NCI-H2196 (cell line): ENCODE data around the gene GUK1.
"Not testable (repeated sequence)": the region's sequence is repeated elsewhere in the genome, so short reads cannot be mapped to it uniquely, and the experiment has no call there.

Source experiments
- DNase-seq: peaks from one replicate; lab custom pipeline; 2025; ENCODE audit not compliant: unreplicated experiment; lab: John Stamatoyannopoulos, UW

GUK1 gene

DNA sequence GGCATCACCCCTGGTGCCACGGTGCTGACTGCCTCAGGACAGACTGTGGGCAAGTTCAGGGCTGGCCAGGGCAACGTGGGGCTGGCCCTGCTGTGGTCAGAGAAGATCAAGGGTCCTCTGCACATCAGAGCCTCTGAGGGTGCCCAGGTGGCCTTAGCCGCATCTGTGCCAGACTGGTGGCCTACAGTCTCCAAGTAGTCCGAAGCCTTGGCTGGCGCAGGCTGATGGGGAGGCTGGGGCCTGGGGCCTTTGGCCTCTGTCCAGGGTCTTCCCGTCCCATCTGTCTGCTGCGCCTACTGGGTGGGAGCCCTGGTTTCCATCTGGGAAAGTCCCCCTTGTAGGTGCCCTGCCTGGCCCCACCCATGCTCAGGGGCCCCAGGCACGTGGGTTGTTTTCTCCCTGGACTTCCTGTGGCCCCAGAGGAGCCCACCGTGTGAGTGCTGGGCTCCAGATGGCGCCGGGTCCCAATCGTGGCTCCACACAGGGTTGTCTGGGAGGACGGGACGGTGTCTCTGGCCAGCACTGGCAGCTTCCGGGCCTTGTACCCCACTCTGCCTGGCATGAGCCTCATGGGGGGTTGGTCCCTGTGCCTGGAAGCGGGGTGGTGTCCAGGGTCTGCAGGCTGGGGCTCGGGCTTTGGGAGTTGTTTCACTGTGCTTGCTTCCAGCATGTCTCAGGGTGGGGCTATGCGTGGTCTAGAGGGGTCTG is 35.4 kb downstream of the GUK1 start:
- no peak for DNase-seq

DNA sequence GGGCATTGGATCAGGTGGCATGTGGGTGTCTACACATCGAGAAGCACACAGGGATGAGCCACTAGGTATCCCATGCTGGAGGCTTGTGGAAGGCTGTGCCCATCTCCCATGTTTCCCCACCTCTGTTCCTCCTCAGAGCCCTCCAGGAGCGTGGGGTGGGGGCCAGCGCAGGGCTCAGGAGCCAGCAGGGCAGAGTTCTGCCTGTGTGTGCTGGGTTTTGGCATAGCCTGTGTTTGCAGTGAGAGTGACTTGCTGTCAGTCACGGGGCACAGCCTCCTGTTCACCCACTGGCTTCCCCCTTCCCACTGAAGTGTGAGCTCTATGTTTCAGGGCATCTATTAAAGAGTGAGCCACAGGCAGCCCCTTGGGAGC is 35.9 kb downstream of the GUK1 start:
- no peak for DNase-seq

DNA sequence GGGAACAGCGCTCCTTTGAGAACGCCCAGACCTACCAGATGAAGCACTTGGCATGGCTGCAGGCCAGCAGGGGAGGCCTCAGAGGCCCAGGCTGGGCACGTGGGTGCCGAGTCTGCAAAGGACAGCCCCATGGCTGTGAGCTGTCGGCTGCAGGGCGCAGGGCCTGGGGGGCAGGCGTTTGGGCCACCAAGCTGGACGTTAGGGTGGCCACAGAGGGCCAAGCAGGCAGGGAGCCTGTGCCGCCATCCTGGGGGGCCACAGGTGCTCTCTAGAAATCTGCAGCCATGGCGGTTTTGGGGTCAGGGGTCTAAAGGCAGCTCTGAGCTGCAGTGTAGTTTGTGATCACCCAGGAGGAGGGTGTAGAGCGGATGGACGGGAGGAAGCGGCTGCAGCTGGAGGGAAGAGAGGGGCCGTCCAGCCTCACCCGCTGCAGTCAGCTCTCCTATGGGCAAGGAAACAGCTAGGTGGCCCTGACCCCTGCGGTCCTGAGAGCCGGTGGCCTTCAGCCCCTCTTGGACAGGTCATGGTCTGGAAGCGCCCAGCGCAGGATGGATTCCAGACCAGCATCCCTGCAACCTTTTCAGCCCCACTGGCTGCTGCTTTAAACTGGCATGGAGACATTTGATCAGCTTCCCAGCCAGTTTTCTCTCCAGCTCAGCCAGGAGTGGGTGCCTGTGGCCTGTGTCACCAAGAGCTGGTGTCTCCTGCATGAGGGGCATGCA is 36.5 kb downstream of the GUK1 start:
- no peak for DNase-seq

DNA sequence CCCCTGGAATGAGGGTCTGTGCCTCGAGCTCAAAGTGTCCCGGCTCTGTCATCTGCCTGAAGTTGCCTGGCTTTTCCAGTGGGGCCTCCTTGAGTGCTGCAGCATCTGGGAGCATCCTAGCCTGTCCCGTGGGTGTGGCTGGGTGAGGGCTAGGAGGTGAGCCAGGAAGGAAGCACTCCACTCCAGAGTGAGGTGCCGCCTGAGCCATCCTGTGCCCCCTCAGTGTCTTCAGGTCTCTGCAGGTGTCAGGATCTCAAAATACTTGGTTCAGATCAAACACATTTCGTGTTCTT is 37.0 kb downstream of the GUK1 start:
- DNase-seq: no peak

DNA sequence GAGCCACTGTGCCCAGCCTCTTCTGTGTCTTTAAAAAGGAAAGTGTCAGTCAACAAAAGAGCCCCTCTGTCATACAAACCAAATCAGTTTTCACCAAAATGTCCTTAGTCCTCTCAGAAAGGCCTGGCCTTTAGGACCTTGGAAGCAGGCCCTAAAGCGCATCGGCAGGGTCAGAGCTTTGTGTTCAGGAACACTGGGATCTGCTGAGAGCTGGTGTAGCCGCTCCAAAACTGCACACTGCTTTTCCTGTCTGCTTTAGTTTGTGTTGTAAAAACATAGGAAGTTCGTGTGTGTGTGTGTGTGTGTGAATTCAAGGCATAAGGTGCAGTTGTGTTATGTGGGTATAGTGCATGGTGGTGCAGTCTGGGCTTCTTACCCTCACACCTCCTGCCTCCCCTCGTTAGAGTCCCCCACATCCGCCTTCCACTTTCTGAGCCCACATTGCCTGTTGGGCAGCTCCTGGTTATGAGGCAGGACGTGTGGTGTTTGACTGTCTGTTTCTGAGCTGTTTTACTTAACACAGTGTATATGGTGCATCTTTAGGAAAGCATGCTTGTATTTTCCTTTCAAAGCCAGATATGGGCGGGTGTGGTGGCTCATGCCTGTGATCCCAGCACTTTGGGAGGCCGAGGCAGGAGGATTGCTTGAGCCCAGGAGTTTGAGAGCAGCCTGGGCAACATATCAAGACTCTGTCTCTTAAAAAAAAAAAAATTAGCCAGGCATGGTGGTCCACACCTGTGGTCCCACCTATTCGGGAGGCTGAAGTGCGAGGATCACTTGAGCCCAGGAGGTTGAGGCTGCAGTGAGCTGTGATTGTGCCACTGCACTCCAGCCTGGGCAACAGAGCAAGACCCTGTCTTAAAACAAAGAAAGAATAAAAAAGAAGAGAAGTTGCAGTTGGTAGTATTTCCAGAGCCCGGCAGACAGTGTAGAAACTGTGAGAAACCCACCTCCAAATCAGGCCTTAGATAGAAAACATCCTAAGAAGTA is 37.9 kb downstream of the GUK1 start:
- no peak for DNase-seq

DNA sequence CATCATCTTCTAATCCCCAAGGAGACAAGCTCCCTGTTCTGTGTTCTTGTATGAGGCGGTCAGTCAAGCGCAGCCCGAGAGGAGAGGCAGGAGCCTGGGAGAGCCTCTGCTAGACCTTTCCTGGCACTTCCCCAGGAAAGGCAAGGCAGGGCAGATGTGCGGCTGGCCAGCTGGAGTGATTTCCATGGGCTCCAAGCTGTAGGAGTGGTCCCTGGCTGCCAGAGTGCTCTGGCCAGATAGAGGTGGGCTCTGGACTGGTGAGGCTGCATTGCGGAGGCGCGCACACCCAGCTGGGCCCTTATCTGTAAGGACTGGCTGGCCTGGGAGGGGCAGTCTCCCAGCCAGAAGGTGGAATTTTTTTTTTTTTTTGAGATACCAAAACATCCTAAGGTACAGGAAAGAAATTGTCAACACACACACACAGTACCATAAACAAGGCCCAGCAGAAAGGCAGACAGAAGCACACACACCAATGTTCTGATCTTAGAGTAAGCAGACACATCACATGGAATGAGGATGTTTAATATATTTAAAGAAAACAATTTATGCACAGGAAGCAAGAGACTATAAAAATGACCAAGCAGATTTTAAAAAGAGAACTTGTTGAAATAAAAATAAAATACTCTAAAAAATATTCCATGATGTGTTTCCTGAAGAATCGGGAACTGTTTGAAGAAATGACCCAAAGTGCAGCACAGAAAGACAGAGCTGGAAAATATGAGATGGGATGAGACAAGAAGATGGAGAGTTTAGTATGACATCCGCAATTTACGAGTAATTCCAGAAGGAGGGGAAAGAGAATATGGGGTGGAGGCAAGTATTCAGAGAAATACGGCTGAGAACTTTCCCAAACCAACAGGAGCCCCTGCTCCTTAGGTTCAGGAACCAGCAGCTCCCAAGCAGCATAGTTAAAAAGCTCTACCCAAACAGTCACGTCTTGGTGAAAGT is 38.9 kb downstream of the GUK1 start:
- no peak for DNase-seq

DNA sequence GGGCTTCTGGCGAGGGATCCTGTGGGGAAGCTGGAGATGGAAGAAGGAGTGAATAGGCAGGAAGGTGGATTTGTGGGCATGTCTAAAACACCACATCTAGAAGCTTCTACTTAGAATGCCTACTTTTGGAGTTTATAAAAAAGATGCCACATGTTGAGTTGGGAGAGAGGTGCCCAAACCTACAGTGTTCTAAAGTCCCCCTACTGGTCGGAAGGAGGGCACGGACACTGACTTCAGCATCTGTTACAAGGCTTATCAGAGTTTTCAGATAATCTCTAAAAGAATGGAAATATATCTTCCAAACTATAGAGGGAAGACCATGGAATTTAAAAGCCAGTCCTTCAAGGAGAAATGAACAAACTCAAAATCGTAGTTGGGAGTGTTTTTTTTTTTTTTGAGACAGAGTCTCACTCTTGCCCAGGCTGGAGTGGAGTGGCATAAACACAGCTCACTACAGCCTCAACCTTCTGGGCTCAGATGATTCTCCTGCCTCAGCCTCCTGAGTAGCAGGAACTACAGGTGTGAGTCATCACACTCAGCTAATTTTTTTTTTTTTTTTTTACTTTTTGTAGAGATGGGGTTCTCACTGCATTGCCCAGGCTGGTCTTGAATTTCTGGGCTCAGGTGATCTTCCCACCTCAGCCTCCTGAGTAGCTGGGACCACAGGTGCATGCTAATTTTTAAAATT is 40.3 kb downstream of the GUK1 start:
- no peak for DNase-seq

DNA sequence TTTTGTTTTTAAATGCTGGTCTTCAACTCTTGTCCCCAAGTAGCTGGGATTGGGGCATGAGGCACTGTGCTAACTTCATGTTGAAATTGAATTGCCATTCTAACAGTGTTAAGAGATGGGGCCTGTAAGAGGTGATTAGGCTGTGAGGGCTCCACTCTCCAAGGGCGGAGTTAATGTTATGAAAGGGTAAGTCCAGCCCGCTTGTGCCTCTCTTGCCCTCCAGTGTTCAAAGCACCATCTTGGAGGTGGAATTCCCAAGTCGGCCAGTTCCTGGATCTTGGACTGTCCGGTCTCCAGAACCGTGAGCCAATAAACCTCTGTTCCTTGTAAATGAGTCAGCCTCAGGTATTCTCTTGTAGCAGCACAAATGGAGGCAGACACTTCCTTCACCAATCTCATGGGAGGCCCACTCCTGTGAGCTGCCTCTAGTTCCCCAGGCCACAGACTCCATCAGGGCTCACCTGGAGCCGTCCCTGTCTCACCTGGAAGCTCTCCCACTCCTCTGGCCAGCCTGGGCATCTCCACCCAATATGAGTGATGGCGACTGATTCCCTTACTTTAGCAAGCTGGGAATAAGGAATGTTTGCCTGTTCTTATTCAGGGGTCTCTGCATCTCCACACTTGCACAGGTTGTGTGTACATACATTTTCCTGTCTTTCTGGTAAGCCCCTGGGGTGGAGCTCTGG is 41.0 kb downstream of the GUK1 start:
- DNase-seq: no peak

DNA sequence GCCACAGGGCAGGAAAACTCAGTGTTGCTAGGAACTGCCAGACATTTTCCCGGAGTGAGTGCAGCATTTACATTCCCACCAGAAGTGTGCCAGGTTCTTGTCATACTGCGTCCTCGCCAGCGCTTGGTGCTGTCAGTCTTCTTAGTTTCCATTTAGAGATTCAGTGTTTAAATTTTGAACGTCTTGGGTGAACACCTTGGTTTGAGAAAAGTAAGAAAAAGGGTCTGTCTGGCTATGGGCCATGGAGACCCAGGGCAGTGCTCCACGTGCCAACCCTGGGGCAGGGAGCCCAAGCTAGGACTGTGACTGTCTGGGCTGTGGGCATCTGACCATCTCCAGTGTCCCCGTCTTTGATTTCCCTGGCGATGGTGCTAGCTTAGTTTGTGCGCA is 41.6 kb downstream of the GUK1 start:
- DNase-seq: no peak

DNA sequence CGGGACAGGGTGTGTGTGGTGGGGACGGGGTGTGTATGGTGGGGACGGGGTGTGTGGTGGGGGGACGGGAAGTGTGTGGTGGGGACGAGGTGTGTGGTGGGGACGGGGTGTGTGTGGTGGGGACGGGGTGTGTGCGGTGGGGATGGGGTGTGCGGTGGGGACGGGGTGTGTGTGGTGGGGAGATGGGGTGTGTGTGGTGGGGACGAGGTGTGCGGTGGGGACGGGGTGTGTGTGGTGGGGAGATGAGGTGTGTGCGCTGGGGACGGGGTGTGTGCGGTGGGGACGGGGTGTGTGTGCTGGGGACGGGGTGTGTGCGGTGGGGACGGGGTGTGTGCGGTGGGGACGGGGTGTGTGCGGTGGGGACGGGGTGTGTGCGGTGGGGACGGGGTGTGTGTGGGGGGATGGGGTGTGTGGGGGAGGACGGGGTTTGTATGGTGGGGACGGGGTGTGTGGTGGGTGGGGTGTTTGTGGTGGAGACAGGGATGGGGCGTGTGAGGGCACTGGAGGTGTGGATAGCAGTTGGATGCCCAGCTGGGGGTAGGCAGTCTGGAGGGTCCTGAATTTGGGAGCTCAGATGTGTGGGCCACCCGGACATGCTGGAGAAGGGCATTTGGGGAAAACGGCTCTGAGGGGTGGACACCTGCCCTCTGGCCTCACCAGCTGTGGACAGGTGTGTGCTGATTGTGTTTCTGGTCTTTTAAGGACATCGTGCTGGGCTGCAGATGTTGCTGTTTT is 42.4 kb downstream of the GUK1 start:
- no peak for DNase-seq

DNA sequence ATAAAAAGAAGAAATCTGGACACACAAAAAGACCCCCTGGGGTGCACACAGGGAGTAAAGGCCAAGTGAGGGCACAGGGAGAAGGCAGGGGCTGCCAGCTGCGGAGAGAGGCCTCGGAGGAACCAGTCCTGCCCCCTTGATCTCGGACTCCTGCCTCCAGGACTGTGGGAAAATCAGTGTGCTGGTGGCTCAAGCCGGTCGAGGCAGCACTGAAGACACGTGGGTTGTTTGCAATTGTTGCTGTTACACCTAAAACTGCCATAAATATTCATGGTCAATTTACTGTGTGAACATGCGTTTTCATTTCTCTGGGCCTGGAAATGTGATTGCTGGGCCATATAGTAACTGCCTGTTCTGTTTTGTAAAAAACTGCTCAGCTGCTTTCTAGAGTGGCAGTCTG is 44.1 kb downstream of the GUK1 start:
- no peak for DNase-seq

DNA sequence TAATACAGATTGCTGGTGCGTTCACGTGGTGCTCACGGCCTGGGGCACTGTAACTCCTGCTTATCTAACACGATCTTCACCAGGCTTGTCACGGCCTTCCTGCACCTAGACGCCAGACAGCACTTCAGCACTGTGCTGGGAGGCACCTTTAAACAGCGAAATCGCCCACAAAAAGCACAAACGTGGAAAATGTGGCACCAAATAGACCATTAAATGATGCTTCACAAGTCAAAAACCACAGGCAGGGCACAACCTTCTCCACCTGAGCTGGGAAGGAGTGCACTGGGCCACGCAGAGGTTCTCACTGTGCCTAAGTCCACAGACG is 45.5 kb downstream of the GUK1 start:
- DNase-seq: no peak

DNA sequence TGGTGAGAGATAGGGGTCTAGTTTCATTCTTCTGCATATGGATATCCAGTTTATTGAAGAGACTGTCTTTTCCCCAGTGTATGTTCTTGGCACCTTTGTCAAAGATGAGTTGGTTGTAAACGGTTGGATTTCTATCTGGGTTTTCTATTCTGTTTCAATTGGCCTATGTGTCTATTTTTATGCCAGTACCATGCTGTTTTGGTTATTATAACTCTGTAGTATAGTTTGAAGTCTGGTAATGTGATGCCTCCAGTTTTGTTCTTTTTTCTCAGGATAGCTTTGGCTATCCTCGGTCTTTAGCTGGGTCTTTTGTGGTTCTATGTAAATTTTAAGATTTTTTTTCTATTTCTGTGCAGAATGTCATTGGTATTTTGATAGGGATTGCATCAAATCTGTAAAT is 48.2 kb downstream of the GUK1 start:
- DNase-seq: not testable (repeated sequence)

DNA sequence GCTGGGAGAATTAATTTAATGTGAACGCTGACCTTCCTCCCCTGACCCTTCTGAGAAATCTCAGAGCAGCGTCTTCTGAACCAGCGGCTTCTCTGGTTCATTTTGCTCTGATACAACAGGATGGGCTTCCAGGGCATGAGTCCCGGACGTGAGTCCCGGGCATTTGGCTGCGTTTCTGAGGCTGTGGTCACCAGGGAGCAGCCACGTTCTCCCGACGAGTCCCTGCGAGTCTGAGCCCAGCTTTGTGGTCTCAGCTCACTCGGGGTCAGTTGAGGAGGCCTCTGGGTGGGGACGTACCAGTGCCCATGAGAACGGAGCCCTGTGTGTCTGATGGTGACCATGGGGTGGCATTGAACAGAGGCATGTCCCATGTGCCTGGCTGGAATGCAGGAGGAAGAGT is 50.1 kb downstream of the GUK1 start:
- no peak for DNase-seq

DNA sequence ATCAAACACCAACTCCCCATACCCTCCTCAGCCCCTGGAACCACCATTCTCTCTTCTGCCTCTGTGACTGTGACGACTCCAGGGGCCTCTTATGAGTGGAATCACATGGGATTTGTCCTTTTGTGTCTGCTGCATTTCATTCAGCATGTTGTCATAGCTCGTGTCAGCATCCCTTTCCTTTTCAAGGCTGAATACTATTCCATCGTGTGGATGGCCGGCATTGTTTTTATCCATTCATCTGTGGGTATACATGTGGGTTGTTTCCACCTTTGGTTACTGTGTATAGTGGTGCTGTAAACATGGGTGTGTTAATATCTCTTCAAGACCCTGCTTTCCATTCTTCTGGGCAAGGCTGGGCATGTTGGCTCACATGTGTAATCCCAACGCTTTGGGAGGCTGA is 50.7 kb downstream of the GUK1 start:
- no peak for DNase-seq

DNA sequence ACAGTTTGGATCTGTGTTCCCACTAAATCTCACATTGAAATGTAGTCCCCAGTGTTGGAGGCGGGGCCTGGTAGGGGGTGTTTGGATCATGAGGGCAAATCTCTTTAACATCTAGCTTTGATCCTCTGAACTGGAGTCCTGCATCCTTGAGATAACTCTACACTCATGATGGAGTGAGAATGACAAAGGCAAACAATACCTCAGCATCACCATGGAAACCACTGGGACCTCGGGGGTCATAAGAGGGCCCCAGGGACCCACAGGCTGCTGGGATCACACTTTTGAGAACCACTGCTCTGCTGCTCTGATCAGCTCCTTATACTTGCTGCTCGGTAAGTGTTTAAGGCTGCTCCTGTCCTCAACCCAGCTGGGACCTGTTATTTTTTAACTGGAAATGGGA is 54.4 kb downstream of the GUK1 start:
- no peak for DNase-seq

DNA sequence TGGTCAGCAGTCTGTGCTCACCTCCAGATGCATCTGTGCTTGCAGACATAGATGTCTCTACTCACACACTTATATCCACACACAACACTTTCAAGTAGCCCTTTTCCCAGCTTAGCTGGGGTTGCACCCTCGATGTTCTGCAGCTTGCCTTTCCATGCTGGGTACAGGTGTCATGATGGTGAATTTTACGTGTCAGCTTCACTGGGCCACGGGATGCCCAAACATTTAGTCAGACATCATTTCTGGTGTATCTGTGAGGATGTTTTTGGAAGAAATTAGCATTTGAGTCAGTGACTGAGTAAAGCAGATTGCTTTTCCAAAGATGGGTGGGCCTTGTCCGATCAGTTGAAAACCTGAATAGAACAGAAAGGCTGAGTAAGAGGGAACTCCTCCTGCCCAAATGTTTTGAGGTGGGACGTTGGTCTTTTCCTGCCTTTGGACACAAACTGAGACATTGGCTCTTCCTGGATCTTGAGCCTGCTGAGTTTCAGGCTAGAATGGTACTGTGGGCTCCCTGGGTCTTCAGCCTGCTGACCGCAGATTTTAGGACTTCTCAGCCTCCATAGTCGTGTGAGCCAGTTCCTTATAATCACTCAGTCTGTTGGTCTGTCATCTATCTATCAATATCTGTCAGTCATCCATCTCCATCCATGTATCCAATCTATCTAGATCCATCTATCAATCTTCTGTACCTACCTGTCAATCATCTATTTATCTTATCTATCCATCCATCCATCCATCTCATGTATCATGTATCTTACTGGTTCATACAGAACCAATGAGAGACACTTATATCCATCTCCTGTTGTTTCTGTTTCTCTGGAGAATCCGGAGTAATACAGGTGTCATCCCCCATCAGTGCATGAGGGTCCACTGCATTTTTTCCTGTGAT is 55.1 kb downstream of the GUK1 start:
- no peak for DNase-seq

DNA sequence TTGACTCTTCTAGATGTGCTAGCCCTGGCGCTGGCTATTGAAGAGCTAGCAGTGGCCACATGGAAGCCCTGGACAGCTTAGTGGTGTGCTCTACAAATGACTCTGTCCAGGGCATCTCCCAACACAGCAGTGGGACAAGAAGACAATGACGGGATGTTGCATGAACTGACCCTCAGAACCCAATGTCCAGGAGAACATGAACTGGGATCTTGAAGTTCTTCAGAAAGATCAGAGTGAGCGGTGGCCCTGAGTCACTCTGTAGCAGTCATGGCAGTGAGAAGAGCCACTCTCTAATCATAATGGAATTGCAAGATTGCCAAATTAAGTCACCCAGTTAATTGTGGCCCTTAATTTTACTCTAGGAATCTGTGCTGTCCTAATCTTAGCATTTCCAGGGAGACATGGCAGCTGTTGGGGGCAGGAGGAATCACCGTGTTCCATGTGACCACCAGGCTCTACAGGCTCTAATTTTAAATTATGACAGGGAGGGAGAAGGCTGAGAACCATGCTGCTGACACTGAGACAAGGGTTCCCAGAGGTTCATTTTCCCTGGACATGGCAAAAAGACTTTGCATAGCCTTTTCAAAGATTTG is 57.6 kb downstream of the GUK1 start:
- no peak for DNase-seq
